ENCODE results near the gene TMEM232. TPM values are rescaled to one million over a fixed set of nuclear protein-coding genes. Genes with fewer than 3 reads are reported as not detected.

The TMEM232 gene
- total and polyA plus RNA-seq, 2 of the 4 experiments (the other 2 are of a cell fraction) = 0.17 to 0.36 TPM

GRCh38 chr5:110572729-110573128 lies 153.7 kb downstream of the TMEM232 start:
- no CpG with 5 or more reads among the region's 1 CpG for WGBS, 2 experiments (ENCODE audit: extremely low coverage in 2 of 2, insufficient read length in 1 of 2)
- no peak overlapping the region for H2AK5ac ChIP-seq (ENCODE audit: low read depth, low read length)
- no peak overlapping the region for H2BK5ac ChIP-seq (ENCODE audit: low read depth, low read length, poor library complexity, severe bottlenecking)
- no peaks in the 10 kb centered on the region for H3K27me3 ChIP-seq (ENCODE audit: control insufficient read depth, insufficient read depth, low read length)
- H3K23ac ChIP-seq (ENCODE audit: low read depth, low read length) = no peak overlapping the region
- TF ChIP-seq ELK1 (IDR thresholded peaks at IDR 0.05; ENCODE audit: borderline replicate concordance, low read depth, low read length) = no peak
- TF ChIP-seq RFX5 (IDR thresholded peaks at IDR 0.05; ENCODE audit: low read depth, low read length) = no peak
- TF ChIP-seq POLR2A (IDR thresholded peaks at IDR 0.05; ENCODE audit: low read depth, low read length) = no peak
- TF ChIP-seq MAFK (IDR thresholded peaks at IDR 0.05; ENCODE audit: low read depth, low read length) = no peak
- no peak for TF ChIP-seq CTCF (conservative IDR thresholded peaks at IDR 0.05; ENCODE audit: low read depth, low read length)
- no peak for TF ChIP-seq SMC3 (IDR thresholded peaks at IDR 0.05; ENCODE audit: low read depth, low read length)
- TF ChIP-seq FOS (IDR thresholded peaks at IDR 0.05; ENCODE audit: low read depth, low read length) = no peak
- TF ChIP-seq CHD1 (IDR thresholded peaks at IDR 0.05; ENCODE audit: low read depth, low read length) = no peak
- TF ChIP-seq NFE2L2 (IDR thresholded peaks at IDR 0.05; ENCODE audit: low read depth, low read length) = no peak
- no peak for TF ChIP-seq MAZ (IDR thresholded peaks at IDR 0.05; ENCODE audit: borderline replicate concordance, low read depth, low read length)
- no peak for TF ChIP-seq RAD21 (IDR thresholded peaks at IDR 0.05; ENCODE audit: low read length)
- no peak for TF ChIP-seq CEBPB (IDR thresholded peaks at IDR 0.05; ENCODE audit: low read depth, low read length)
- TF ChIP-seq USF2 (IDR thresholded peaks at IDR 0.05; ENCODE audit: low read depth, low read length) = no peak
- no peak overlapping the region for H3K9ac ChIP-seq (ENCODE audit: low read depth, low read length)
- BruUV-seq (replicated peaks) = no TSS peak
- no peak overlapping the region for H3K4me2 ChIP-seq (ENCODE audit: low read depth, low read length)
- ATAC-seq (ENCODE audit: low read depth) (no peak), DNase-seq (no peak)
- H3K56ac ChIP-seq (ENCODE audit: extremely low read depth, insufficient read depth, low read length) = no peak overlapping the region
- H3K18ac ChIP-seq (ENCODE audit: low read depth, low read length) = no peak overlapping the region
- no peak overlapping the region for H2BK120ac ChIP-seq (ENCODE audit: low read depth, low read length)
- H4K5ac ChIP-seq (ENCODE audit: low read depth, low read length) = no peak overlapping the region
- H3K9me1 ChIP-seq (ENCODE audit: insufficient read depth, low read length) = no peaks in the 10 kb centered on the region
- no peaks in the 10 kb centered on the region for H3K4me1 ChIP-seq (ENCODE audit: control insufficient read depth, insufficient read depth, low read length)
- no peak overlapping the region for H2AK9ac ChIP-seq (replicated peaks; ENCODE audit: low read depth, low read length, poor library complexity)
- H3K4me3 ChIP-seq (ENCODE audit: insufficient read depth, low read depth, low read length) = no peak overlapping the region
- dilution Hi-C loops (cut with HindIII; ENCODE audit: low sequenced_read_pairs, unreplicated experiment) (no loop called here), in situ Hi-C loops (cut with MboI; ENCODE audit: low sequenced_read_pairs) (no loop called here), intact Hi-C loops (cut with micrococcal nuclease) (no loop called here)
- no peaks in the 10 kb centered on the region for H4K20me1 ChIP-seq (ENCODE audit: insufficient read depth, low read length)
- ChIA-PET CTCF (no interaction called here), POLR2A (ENCODE audit: unreplicated experiment) (no interaction called here)
- no peak overlapping the region for H3K4ac ChIP-seq (ENCODE audit: low read depth, low read length)
- no peak overlapping the region for H2BK20ac ChIP-seq (ENCODE audit: low read depth, low read length)
- H3K79me1 ChIP-seq (ENCODE audit: low read depth in 1 of 2, low read length in 2 of 2) = no peaks in the 10 kb centered on the region
- H3K27ac ChIP-seq (ENCODE audit: insufficient read depth, low read length) = no peak overlapping the region
- no peak overlapping the region for H2AFZ ChIP-seq (replicated peaks; ENCODE audit: low read length, poor library complexity)
- no peak overlapping the region for H3K14ac ChIP-seq (replicated peaks; ENCODE audit: low read depth, low read length)
- no peak overlapping the region for H4K91ac ChIP-seq (ENCODE audit: insufficient read depth, low read depth, low read length)
- no peak overlapping the region for H4K8ac ChIP-seq (ENCODE audit: low read depth in 2 of 2, low read length in 2 of 2)
- H3K9me3 ChIP-seq (ENCODE audit: control insufficient read depth, insufficient read depth, low read length) = no peaks in the 10 kb centered on the region
- H2BK15ac ChIP-seq (ENCODE audit: low read depth, low read length) = no peak overlapping the region
- no peaks in the 10 kb centered on the region for H3K36me3 ChIP-seq (ENCODE audit: control insufficient read depth, insufficient read depth, low read length)
